Esophagus squamous epithelium (tissue), 4 donors: Measurements from ENCODE around the gene RUFY1.

Experiments
- CTCF ChIP-seq, 6 experiments: fragments of 450-650 bp in 4 of 6; fragments of 200-600 bp in 2 of 6; sonication (generic) in 2 of 6; IDR thresholded peaks; one replicate each; pipeline ENCODE4 v1.5.1; 2016 to 2019; ENCODE audit warnings: antibody characterized with exemption in 6 of 6, mild to moderate bottlenecking in 4 of 6, moderate library complexity in 4 of 6
- POLR2A ChIP-seq, 4 donors: fragments of 450-650 bp; IDR thresholded peaks; one replicate each; pipeline ENCODE4 v1.6.1; 2017; ENCODE audit warnings: antibody characterized with exemption in 4 of 4, mild to moderate bottlenecking in 4 of 4, moderate library complexity in 3 of 4

- TF ChIP-seq CTCF (IDR thresholded peaks at IDR 0.05) (no peak), POLR2A (IDR thresholded peaks at IDR 0.05) (no peak)
These were observed 46.2 kb upstream of the RUFY1 start for GRCh38 chr5:179504191-179504590.
